K562 (cell line): ENCODE results near the gene PCYT1A. TPM values are rescaled to one million over a fixed set of nuclear protein-coding genes. Genes with fewer than 3 reads are reported as not detected.
A peak's percentile ranks its signal among the peaks of the same experiment; 100 is the strongest.

Source experiments
- BCOR ChIP-seq: fragments of 450-650 bp; IDR thresholded peaks from 2 replicates; pipeline ENCODE4 v1.6.1; 2016
- ELF1 ChIP-seq: fragments of 200-800 bp; sonication (Bioruptor generic); IDR thresholded peaks from 2 replicates; pipeline ENCODE4 v1.6.1; 2016; ENCODE audit warnings: missing genetic modification characterization, missing compliant biosample characterization
- GTF2F1 ChIP-seq: IDR thresholded peaks from 2 replicates; pipeline ENCODE4 v1.6.1; 2011; ENCODE audit warnings: low read depth, low read length, improper control_type of control experiment
- KDM1A ChIP-seq, 2 experiments: fragments of 450-650 bp; IDR thresholded peaks; 2 replicates each; pipeline ENCODE4 v1.6.1; 2016; ENCODE audit warnings: mild to moderate bottlenecking in 2 of 2
- MTF1 ChIP-seq: fragments of 250-450 bp; sonication (Bioruptor Pico); IDR thresholded peaks from 2 replicates; pipeline ENCODE4 v1.9.0; 2021; ENCODE audit warnings: moderate library complexity, mild to moderate bottlenecking, inconsistent platforms, borderline replicate concordance
- PHF8 ChIP-seq: fragments of 200-600 bp; sonication (generic); IDR thresholded peaks from 2 replicates; pipeline ENCODE4 v1.6.1; 2012; ENCODE audit warnings: mixed run types, mild to moderate bottlenecking, inconsistent platforms, low read length, moderate library complexity, borderline replicate concordance
- RBM17 ChIP-seq: fragments of 200-400 bp; formaldehyde crosslinking; IDR thresholded peaks from 2 replicates; pipeline ENCODE4 v1.6.1; 2017; ENCODE audit warnings: low read depth, mild to moderate bottlenecking, low read length, borderline replicate concordance
- RBM25 ChIP-seq: fragments of 200-400 bp; formaldehyde crosslinking; IDR thresholded peaks from 2 replicates; pipeline ENCODE4 v1.6.1; 2018; ENCODE audit warnings: low read length, low read depth, moderate library complexity; ENCODE audit not compliant: severe bottlenecking
- ZNF785 ChIP-seq: fragments of 250-450 bp; sonication (Bioruptor Pico); IDR thresholded peaks from 2 replicates; pipeline ENCODE4 v1.4.0; 2020; ENCODE audit warnings: mild to moderate bottlenecking
- polyA plus RNA-seq, 8 experiments: library from polyadenylated mRNA; depleted of rRNA in 4 of 8; stranded (reverse) in 5 of 8; unstranded in 3 of 8; fragments of >200 nt; fragmentation: Nextera tagmentation in 2 of 8; fragmentation: Illumina TruSeq in 1 of 8; extraction: Ambion mirVana in 2 of 8; extraction: Trizol in 1 of 8; gene quantifications; 2 replicates each; pipeline versions ENCODE4 v1.2.1 to v1.2.3, GENCODE V29; 2011 to 2014; ENCODE audit warnings: inconsistent platforms in 1 of 8, missing spikeins in 1 of 8
- total RNA-seq, 7 experiments: library from RNA; depleted of rRNA in 6 of 7; stranded (reverse); fragments of >200 nt in 6 of 7; fragmentation: Illumina TruSeq in 2 of 7; extraction: Trizol in 2 of 7; gene quantifications; 2 replicates each; pipeline versions ENCODE4 v1.2.1 to v1.2.3, GENCODE V29; 2011 to 2021; ENCODE audit warnings: low replicate concordance in 1 of 7
- TF ChIP-seq, protein P1 (sequence below): sonication (generic); formaldehyde crosslinking; IDR thresholded peaks from 2 replicates; pipeline ENCODE4 v1.8.0; 2022; ENCODE audit warnings: mild to moderate bottlenecking, missing genetic modification reagents

PCYT1A gene
- total and polyA plus RNA-seq, 9 of the 15 experiments (the other 6 are each of a cell fraction or from before 2014, with no cell fraction given): 13.4 to 62.8 (median 49.4) TPM

DNA sequence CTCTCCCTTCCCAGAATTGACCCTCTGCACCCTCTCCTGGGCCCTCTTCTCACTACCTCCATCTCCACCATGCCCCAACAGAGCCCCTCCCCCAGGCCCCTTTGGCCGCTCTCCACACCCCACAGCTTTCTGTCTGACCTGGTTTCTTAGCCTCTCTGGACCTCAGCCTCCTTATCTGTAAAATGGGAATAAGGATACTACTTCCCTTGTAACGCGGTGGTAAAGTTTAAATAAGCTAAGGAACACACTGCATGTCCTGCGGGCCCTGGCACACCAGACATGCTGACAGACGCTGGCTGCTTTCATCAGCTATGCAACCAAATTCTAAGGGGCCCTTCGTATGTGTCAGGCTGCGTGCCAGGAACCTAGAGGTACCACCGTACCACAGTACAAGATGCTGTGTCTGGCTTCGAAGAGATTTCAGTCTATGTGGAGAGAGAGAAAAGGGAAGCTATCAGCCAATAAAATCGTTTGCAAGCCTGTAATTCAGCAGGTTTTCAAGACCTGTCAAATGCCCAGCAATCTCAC lies 72.0 kb downstream of the PCYT1A start (continued):
- TF ChIP-seq, protein P1, sequence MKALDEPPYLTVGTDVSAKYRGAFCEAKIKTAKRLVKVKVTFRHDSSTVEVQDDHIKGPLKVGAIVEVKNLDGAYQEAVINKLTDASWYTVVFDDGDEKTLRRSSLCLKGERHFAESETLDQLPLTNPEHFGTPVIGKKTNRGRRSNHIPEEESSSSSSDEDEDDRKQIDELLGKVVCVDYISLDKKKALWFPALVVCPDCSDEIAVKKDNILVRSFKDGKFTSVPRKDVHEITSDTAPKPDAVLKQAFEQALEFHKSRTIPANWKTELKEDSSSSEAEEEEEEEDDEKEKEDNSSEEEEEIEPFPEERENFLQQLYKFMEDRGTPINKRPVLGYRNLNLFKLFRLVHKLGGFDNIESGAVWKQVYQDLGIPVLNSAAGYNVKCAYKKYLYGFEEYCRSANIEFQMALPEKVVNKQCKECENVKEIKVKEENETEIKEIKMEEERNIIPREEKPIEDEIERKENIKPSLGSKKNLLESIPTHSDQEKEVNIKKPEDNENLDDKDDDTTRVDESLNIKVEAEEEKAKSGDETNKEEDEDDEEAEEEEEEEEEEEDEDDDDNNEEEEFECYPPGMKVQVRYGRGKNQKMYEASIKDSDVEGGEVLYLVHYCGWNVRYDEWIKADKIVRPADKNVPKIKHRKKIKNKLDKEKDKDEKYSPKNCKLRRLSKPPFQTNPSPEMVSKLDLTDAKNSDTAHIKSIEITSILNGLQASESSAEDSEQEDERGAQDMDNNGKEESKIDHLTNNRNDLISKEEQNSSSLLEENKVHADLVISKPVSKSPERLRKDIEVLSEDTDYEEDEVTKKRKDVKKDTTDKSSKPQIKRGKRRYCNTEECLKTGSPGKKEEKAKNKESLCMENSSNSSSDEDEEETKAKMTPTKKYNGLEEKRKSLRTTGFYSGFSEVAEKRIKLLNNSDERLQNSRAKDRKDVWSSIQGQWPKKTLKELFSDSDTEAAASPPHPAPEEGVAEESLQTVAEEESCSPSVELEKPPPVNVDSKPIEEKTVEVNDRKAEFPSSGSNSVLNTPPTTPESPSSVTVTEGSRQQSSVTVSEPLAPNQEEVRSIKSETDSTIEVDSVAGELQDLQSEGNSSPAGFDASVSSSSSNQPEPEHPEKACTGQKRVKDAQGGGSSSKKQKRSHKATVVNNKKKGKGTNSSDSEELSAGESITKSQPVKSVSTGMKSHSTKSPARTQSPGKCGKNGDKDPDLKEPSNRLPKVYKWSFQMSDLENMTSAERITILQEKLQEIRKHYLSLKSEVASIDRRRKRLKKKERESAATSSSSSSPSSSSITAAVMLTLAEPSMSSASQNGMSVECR (CRISPR knock-in tag): no peak
- TF ChIP-seq MTF1 (CRISPR knock-in tag) (no peak), RBM25 (peak; percentile 52), ELF1 (tag) (no peak), KDM1A (IDR thresholded peaks at IDR 0.05) (peak in 1 of 2 experiments; percentile 41; a peak in 1 of 4 replicates), BCOR (peak; percentile 59; the same call in 1 of the 2 replicates), GTF2F1 (no peak), PHF8 (no peak), RBM17 (no peak), ZNF785 (CRISPR knock-in tag) (no peak)
